PC-9 (cell line): Measurements from ENCODE around the gene PTPRD. TPM values are rescaled to one million over a fixed set of nuclear protein-coding genes. Genes with fewer than 3 reads are reported as not detected.

Source experiments
- BruUV-seq: library from RNA; stranded (reverse); fragments of 400-500 nt; replicated peaks from 2 replicates; lab custom pipeline; 2021; lab: Mats Ljungman, UMichigan
- CTCF ChIA-PET: fragments of 300-600 bp; sonication (Branson Sonifier 250); formaldehyde crosslinking; loops from one replicate; lab custom pipeline; 2022; ENCODE audit warnings: antibody characterized with exemption; lab: Charles Lee
- POLR2A ChIA-PET: fragments of 300-600 bp; sonication (Branson Sonifier 250); formaldehyde crosslinking; loops from one replicate; lab custom pipeline; 2022; ENCODE audit warnings: antibody characterized with exemption; ENCODE audit not compliant: unreplicated experiment; lab: Charles Lee
- DNase-seq, 2 experiments: peaks; one replicate each; pipeline versions ENCODE4 v3.0.0 to v3.0.0-alpha.2; 2015 to 2022; ENCODE audit warnings: mixed read lengths in 1 of 2
- H2AFZ ChIP-seq: fragments of 200-600 bp; sonication (generic); 2 replicates; pipeline ENCODE4 v1.8.1; 2017; ENCODE audit warnings: antibody characterized with exemption
- H3F3A ChIP-seq: fragments of 200-600 bp; sonication (generic); 2 replicates; pipeline ENCODE4 v1.8.1; 2017; ENCODE audit warnings: antibody characterized with exemption, mild to moderate bottlenecking, low read depth; ENCODE audit not compliant: insufficient read depth
- H3K27ac ChIP-seq: fragments of 200-600 bp; sonication (generic); 2 replicates; pipeline ENCODE4 v1.6.1; 2016; ENCODE audit warnings: mixed run types
- H3K27me3 ChIP-seq: fragments of 200-600 bp; sonication (generic); 2 replicates; pipeline ENCODE4 v1.6.1; 2016; ENCODE audit warnings: low read depth, mixed run types; ENCODE audit not compliant: insufficient read depth
- H3K36me3 ChIP-seq: fragments of 200-600 bp; sonication (generic); 2 replicates; pipeline ENCODE4 v1.6.1; 2016; ENCODE audit warnings: low read depth, mixed run types
- H3K4me1 ChIP-seq: fragments of 200-600 bp; sonication (generic); replicated peaks from 2 replicates; pipeline ENCODE4 v1.6.1; 2016; ENCODE audit warnings: mixed run types; ENCODE audit not compliant: insufficient read depth
- H3K4me2 ChIP-seq: fragments of 200-600 bp; sonication (generic); 2 replicates; pipeline ENCODE4 v1.6.1; 2017; ENCODE audit warnings: mixed run types
- H3K4me3 ChIP-seq: fragments of 200-600 bp; sonication (generic); 2 replicates; pipeline ENCODE4 v1.6.1; 2016; ENCODE audit warnings: mixed run types
- H3K79me2 ChIP-seq: fragments of 200-600 bp; sonication (generic); 2 replicates; pipeline ENCODE4 v1.6.1; 2017; ENCODE audit warnings: low read depth, mixed run types
- H3K9me2 ChIP-seq: fragments of 200-600 bp; sonication (generic); 2 replicates; pipeline ENCODE4 v1.8.1; 2017; ENCODE audit warnings: mild to moderate bottlenecking; ENCODE audit not compliant: insufficient read depth
- H3K9me3 ChIP-seq: fragments of 200-600 bp; sonication (generic); 2 replicates; pipeline ENCODE4 v1.8.1; 2016; ENCODE audit warnings: low read depth; ENCODE audit not compliant: insufficient read depth
- H4K20me1 ChIP-seq: fragments of 200-600 bp; sonication (generic); 2 replicates; pipeline ENCODE4 v1.8.1; 2017; ENCODE audit not compliant: insufficient read depth
- CTCF ChIP-seq: fragments of 200-600 bp; sonication (generic); conservative IDR thresholded peaks from 2 replicates; pipeline ENCODE4 v1.6.1; 2017; ENCODE audit warnings: mixed run types, antibody characterized with exemption, mild to moderate bottlenecking, moderate library complexity
- EZH2 ChIP-seq: fragments of 200-600 bp; sonication (generic); IDR thresholded peaks from 2 replicates; pipeline ENCODE4 v1.8.0; 2017; ENCODE audit warnings: antibody characterized with exemption, low read depth
- intact Hi-C: fragments of 100-400 bp; cut with micrococcal nuclease; formaldehyde crosslinking; loops from one replicate; pipeline ENCODE4 v1.10.0; 2022; ENCODE audit not compliant: unreplicated experiment
- total RNA-seq: library from RNA; stranded (reverse); gene quantifications from 2 replicates; pipeline ENCODE4 v1.2.3, GENCODE V29; 2021

The PTPRD gene
- total RNA-seq, 1 experiment from 2014 or later: not detected

- CTCF ChIA-PET: no interaction called here
- H3K9me2 ChIP-seq: no peaks in the 10 kb centered on the region
Observed at GRCh38 chr9:9016597-9016996, 1596.2 kb downstream of the PTPRD start.

GRCh38 chr9:9004810-9005209 is 1608.0 kb downstream of the PTPRD start:
- TF ChIP-seq EZH2: no peak
- no peak for TF ChIP-seq CTCF
- no peak overlapping the region for H3K4me3 ChIP-seq
- no peak overlapping the region for H3K4me2 ChIP-seq
- BruUV-seq: no TSS peak
- CTCF ChIA-PET: no interaction called here
- H3K9me2 ChIP-seq: no peaks in the 10 kb centered on the region
- H2AFZ ChIP-seq: no peak overlapping the region
- H4K20me1 ChIP-seq: no peaks in the 10 kb centered on the region
- DNase-seq: no peak
- no peaks in the 10 kb centered on the region for H3K36me3 ChIP-seq
- H3K27ac ChIP-seq: no peak overlapping the region
- H3K79me2 ChIP-seq: no peaks in the 10 kb centered on the region
- H3K9me3 ChIP-seq: no peaks in the 10 kb centered on the region
- no peaks in the 10 kb centered on the region for H3K27me3 ChIP-seq
- POLR2A ChIA-PET: no interaction called here
- no peaks in the 10 kb centered on the region for H3F3A ChIP-seq
- intact Hi-C loops: no loop called here
- no peaks in the 10 kb centered on the region for H3K4me1 ChIP-seq

More at GRCh38 chr9:9016597-9016996, 1596.2 kb downstream of the PTPRD start:
- no peaks in the 10 kb centered on the region for H3K4me1 ChIP-seq
- no peak overlapping the region for H3K4me2 ChIP-seq
- no peak for TF ChIP-seq EZH2
- no peak for TF ChIP-seq CTCF
- no peaks in the 10 kb centered on the region for H3K27me3 ChIP-seq
- BruUV-seq: no TSS peak
- no peak overlapping the region for H3K4me3 ChIP-seq
- no peaks in the 10 kb centered on the region for H4K20me1 ChIP-seq
- no peaks in the 10 kb centered on the region for H3K9me3 ChIP-seq
- intact Hi-C loops: no loop called here
- no peaks in the 10 kb centered on the region for H3K79me2 ChIP-seq
- H3K36me3 ChIP-seq: no peaks in the 10 kb centered on the region
- no peak for DNase-seq
- H3K27ac ChIP-seq: no peak overlapping the region
- H3F3A ChIP-seq: no peaks in the 10 kb centered on the region
- no peak overlapping the region for H2AFZ ChIP-seq
- POLR2A ChIA-PET: no interaction called here

- Histone ChIP-seq H3K27ac (no peak overlapping the region), H3F3A (no peaks in the 10 kb centered on the region), H4K20me1 (no peaks in the 10 kb centered on the region), H3K4me3 (no peak overlapping the region), H3K36me3 (no peaks in the 10 kb centered on the region), H3K4me1 (no peaks in the 10 kb centered on the region), H2AFZ (no peak overlapping the region), H3K27me3 (no peaks in the 10 kb centered on the region), H3K9me2 (no peaks in the 10 kb centered on the region), H3K79me2 (no peaks in the 10 kb centered on the region), H3K4me2 (no peak overlapping the region), H3K9me3 (no peaks in the 10 kb centered on the region)
- DNase-seq: no peak
- ChIA-PET CTCF (no interaction called here), POLR2A (no interaction called here)
- intact Hi-C loops: no loop called here
- TF ChIP-seq CTCF: no peak
- TF ChIP-seq EZH2: no peak
- no TSS peak for BruUV-seq
Observed at GRCh38 chr9:9002826-9003583, 1609.8 kb downstream of the PTPRD start.
